SU-DHL-6 (cell line): ENCODE data around the gene ATXN2.

Experiments used
- H2AFZ ChIP-seq: fragments of 200-600 bp; sonication (generic); 2 replicates; pipeline ENCODE4 v1.6.1; 2014; ENCODE audit warnings: low read depth, mild to moderate bottlenecking, moderate library complexity, mixed read lengths, antibody characterized with exemption, low read length; ENCODE audit not compliant: severe bottlenecking
- H3F3A ChIP-seq: fragments of 200-600 bp; shearing (Covaris generic); 2 replicates; pipeline ENCODE4 v1.6.0; 2016; ENCODE audit warnings: antibody characterized with exemption, mild to moderate bottlenecking; ENCODE audit not compliant: insufficient read depth
- H3K27ac ChIP-seq: fragments of 200-600 bp; sonication (generic); 2 replicates; pipeline ENCODE4 v1.5.1; 2016; ENCODE audit warnings: low read depth, mild to moderate bottlenecking, low read length, moderate library complexity, mixed read lengths
- H3K27me3 ChIP-seq: fragments of 200-600 bp; sonication (generic), shearing (Covaris generic); 2 replicates; pipeline ENCODE4 v1.6.0; 2014; ENCODE audit warnings: mild to moderate bottlenecking, low read length
- H3K36me3 ChIP-seq: fragments of 200-600 bp; sonication (generic); 2 replicates; pipeline ENCODE4 v1.6.1; 2014; ENCODE audit warnings: mild to moderate bottlenecking, low read length, mixed read lengths
- H3K4me2 ChIP-seq: fragments of 300-600, 200-600 bp; shearing (Covaris generic), sonication (generic); 2 replicates; pipeline ENCODE4 v1.6.0; 2014; ENCODE audit warnings: low read length, low read depth, mild to moderate bottlenecking; ENCODE audit not compliant: poor library complexity, severe bottlenecking
- H3K4me3 ChIP-seq: fragments of 200-600 bp; sonication (generic); 2 replicates; pipeline ENCODE4 v1.5.1; 2014; ENCODE audit warnings: antibody characterized with exemption, low read length, mild to moderate bottlenecking, mixed read lengths; ENCODE audit not compliant: insufficient read depth, poor library complexity, severe bottlenecking
- H3K79me2 ChIP-seq: fragments of 200-600 bp; sonication (generic); 2 replicates; pipeline ENCODE4 v1.6.1; 2014; ENCODE audit warnings: mild to moderate bottlenecking, low read length, moderate library complexity; ENCODE audit not compliant: insufficient read depth
- H3K9ac ChIP-seq: fragments of 200-600 bp; sonication (generic); 2 replicates; pipeline ENCODE4 v1.7.0; 2014; ENCODE audit warnings: mild to moderate bottlenecking, low read length
- H3K9me2 ChIP-seq: fragments of 200-600 bp; sonication (generic); replicated peaks from 2 replicates; pipeline ENCODE4 v1.6.1; 2014; ENCODE audit warnings: low read length; ENCODE audit not compliant: insufficient read depth
- H3K9me3 ChIP-seq: fragments of 200-600 bp; sonication (generic); 2 replicates; pipeline ENCODE4 v1.6.1; 2014; ENCODE audit warnings: low read length, mixed read lengths; ENCODE audit not compliant: insufficient read depth
- H4K20me1 ChIP-seq: fragments of 200-600 bp; sonication (generic); 2 replicates; pipeline ENCODE4 v1.6.1; 2014; ENCODE audit warnings: low read depth, mild to moderate bottlenecking, antibody characterized with exemption, low read length, moderate library complexity, mixed read lengths
- EZH2phosphoT487 ChIP-seq: fragments of 200-600 bp; sonication (generic), shearing (Covaris generic); conservative IDR thresholded peaks from 2 replicates; pipeline ENCODE4 v1.6.1; 2018; ENCODE audit warnings: mild to moderate bottlenecking, antibody characterized with exemption, low read length, moderate library complexity, mixed read lengths
- TF ChIP-seq, protein P1 (sequence below): fragments of 200-600 bp; sonication (generic); IDR thresholded peaks from one replicate; pipeline ENCODE4 v1.5.1; 2017; ENCODE audit warnings: antibody characterized with exemption, mild to moderate bottlenecking, low read length, moderate library complexity; ENCODE audit not compliant: insufficient read depth, poor library complexity, severe bottlenecking

Gene ATXN2

DNA sequence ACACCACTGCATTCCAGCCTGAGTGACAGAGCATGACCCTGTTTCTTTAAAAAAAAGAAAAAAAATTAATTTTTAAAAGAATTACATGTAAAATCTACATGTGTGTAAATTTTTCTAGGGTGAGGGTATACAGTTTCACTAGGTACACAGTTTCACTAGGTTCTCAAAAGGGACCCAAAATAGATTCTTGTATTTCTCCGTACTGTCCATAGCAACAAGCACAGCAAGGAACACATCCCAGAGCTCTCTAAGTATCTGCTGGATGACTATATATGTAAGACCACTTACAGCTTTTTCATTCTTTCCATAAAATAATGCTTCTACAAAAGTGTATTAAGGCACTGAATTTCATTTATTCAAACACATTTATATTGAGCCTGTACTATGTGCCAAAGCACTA, 55.1 kb downstream of the ATXN2 start:
- Histone ChIP-seq H3K9ac (no peak overlapping the region), H3K4me2 (no peak overlapping the region), H3K9me3 (no peaks in the 10 kb centered on the region), H2AFZ (no peak overlapping the region), H3K27me3 (no peaks in the 10 kb centered on the region), H4K20me1 (no peaks in the 10 kb centered on the region), H3K4me3 (no peak overlapping the region), H3K27ac (no peak overlapping the region), H3K9me2 (no peaks in the 10 kb centered on the region), H3K79me2 (no peaks in the 10 kb centered on the region; the same call in 1 of the 2 replicates), H3F3A (0 out of 2 replicates have a peak, but pooled peaks cover 9% of the 10 kb centered on the region), H3K36me3 (peaks cover 7% of the 10 kb centered on the region; the same call in 1 of the 2 replicates)
- no peak for TF ChIP-seq EZH2phosphoT487
- TF ChIP-seq, protein P1, sequence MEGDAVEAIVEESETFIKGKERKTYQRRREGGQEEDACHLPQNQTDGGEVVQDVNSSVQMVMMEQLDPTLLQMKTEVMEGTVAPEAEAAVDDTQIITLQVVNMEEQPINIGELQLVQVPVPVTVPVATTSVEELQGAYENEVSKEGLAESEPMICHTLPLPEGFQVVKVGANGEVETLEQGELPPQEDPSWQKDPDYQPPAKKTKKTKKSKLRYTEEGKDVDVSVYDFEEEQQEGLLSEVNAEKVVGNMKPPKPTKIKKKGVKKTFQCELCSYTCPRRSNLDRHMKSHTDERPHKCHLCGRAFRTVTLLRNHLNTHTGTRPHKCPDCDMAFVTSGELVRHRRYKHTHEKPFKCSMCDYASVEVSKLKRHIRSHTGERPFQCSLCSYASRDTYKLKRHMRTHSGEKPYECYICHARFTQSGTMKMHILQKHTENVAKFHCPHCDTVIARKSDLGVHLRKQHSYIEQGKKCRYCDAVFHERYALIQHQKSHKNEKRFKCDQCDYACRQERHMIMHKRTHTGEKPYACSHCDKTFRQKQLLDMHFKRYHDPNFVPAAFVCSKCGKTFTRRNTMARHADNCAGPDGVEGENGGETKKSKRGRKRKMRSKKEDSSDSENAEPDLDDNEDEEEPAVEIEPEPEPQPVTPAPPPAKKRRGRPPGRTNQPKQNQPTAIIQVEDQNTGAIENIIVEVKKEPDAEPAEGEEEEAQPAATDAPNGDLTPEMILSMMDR, result no peak

DNA sequence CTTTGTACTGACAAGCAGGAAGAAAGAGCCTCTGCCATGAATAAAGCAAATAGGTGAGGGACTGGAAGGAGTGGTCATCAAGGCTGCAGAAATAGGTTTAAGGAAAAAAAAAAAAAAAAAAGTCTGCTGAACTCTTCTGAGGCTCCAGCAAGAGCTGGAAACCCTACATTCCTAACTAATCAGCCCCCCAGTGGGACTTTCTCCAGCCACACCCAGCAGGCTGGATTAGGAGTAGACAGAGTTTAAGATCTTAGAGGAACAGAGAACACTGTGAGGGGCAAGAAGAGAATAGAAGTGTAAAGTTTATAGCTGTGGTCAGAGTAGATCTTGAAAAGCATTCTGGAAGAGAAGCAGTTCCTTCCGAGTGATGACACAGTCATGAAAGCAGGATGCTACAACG, 66.4 kb downstream of the ATXN2 start:
- Histone ChIP-seq H2AFZ (no peak overlapping the region), H4K20me1 (no peaks in the 10 kb centered on the region), H3F3A (no peaks in the 10 kb centered on the region), H3K9me3 (no peaks in the 10 kb centered on the region), H3K9ac (no peak overlapping the region), H3K36me3 (peaks cover 10% of the 10 kb centered on the region), H3K27me3 (no peaks in the 10 kb centered on the region), H3K9me2 (no peaks in the 10 kb centered on the region), H3K4me2 (no peak overlapping the region), H3K4me3 (no peak overlapping the region), H3K27ac (no peak overlapping the region), H3K79me2 (no peaks in the 10 kb centered on the region)
- no peak for TF ChIP-seq EZH2phosphoT487
- TF ChIP-seq, protein P1, result no peak

- Histone ChIP-seq H3K27me3 (no peaks in the 10 kb centered on the region), H3K4me2 (no peak overlapping the region)
- no peak for TF ChIP-seq EZH2phosphoT487
- TF ChIP-seq, protein P1, result peak; percentile 62
These were observed 69.4 kb downstream of the ATXN2 start for GRCh38 chr12:111529424-111530368.

More at GRCh38 chr12:111529424-111530368, 69.4 kb downstream of the ATXN2 start:
- no peaks in the 10 kb centered on the region for H3K9me2 ChIP-seq
- no peak overlapping the region for H3K27ac ChIP-seq
- no peak overlapping the region for H3K4me3 ChIP-seq
- no peaks in the 10 kb centered on the region for H4K20me1 ChIP-seq
- no peak overlapping the region for H2AFZ ChIP-seq
- no peaks in the 10 kb centered on the region for H3K9me3 ChIP-seq
- peaks cover 16% of the 10 kb centered on the region for H3K36me3 ChIP-seq
- H3F3A ChIP-seq, result no peaks in the 10 kb centered on the region; the same call in 1 of the 2 replicates
- H3K79me2 ChIP-seq, result no peaks in the 10 kb centered on the region
- no peak overlapping the region for H3K9ac ChIP-seq
